Spleen (tissue), 11 donors: ENCODE results near the gene CBX1. TPM values are rescaled to one million over a fixed set of nuclear protein-coding genes. Genes with fewer than 3 reads are reported as not detected.

Source experiments
- DNase-seq: peaks from one replicate; pipeline ENCODE4 v3.0.0-alpha.2; 2020
- H3K27ac ChIP-seq, 8 donors: fragments of 200-600 bp; sonication (generic) in 7 of 8; 1 replicate in 4 of 8; 2 replicates in 4 of 8; pipeline versions ENCODE4 v1.5.0 to v1.8.0; 2016 to 2021; ENCODE audit warnings: inconsistent platforms in 4 of 8, mild to moderate bottlenecking in 4 of 8, moderate library complexity in 1 of 8
- H3K27me3 ChIP-seq, 7 donors: fragments of 200-600 bp; sonication (generic) in 6 of 7; replicated peaks in 1 of 7; 1 replicate in 4 of 7; 2 replicates in 3 of 7; pipeline versions ENCODE4 v1.5.0 to v1.8.0; 2016 to 2021; ENCODE audit warnings: inconsistent platforms in 3 of 7, mild to moderate bottlenecking in 1 of 7
- H3K36me3 ChIP-seq, 6 donors: fragments of 200-600 bp; sonication (generic) in 5 of 6; 1 replicate in 4 of 6; 2 replicates in 2 of 6; pipeline versions ENCODE4 v1.5.0 to v1.8.0; 2016 to 2021; ENCODE audit warnings: inconsistent platforms in 2 of 6
- H3K4me1 ChIP-seq, 6 donors: fragments of 200-600 bp; sonication (generic) in 5 of 6; 1 replicate in 3 of 6; 2 replicates in 3 of 6; pipeline versions ENCODE4 v1.5.0 to v1.8.0; 2016 to 2021; ENCODE audit warnings: inconsistent platforms in 3 of 6
- H3K4me3 ChIP-seq, 8 donors: fragments of 200-600 bp; sonication (generic) in 7 of 8; 1 replicate in 4 of 8; 2 replicates in 4 of 8; pipeline versions ENCODE4 v1.5.0 to v1.8.0; 2016 to 2021; ENCODE audit warnings: inconsistent platforms in 4 of 8, mild to moderate bottlenecking in 4 of 8, moderate library complexity in 2 of 8
- H3K9me3 ChIP-seq, 8 donors: fragments of 200-600 bp; sonication (generic) in 7 of 8; 1 replicate in 4 of 8; 2 replicates in 4 of 8; pipeline versions ENCODE4 v1.5.0 to v1.8.0; 2016 to 2021; ENCODE audit warnings: inconsistent platforms in 4 of 8
- CTCF ChIP-seq, 11 experiments: fragments of 200-600 bp in 7 of 11; fragments of 450-650 bp in 4 of 11; sonication (generic) in 4 of 11; IDR thresholded peaks in 8 of 11; conservative IDR thresholded peaks in 3 of 11; 1 replicate in 7 of 11; 2 replicates in 4 of 11; pipeline versions ENCODE4 v1.4.0 to v1.8.0; 2016 to 2021; ENCODE audit warnings: antibody characterized with exemption in 11 of 11, inconsistent platforms in 4 of 11, mild to moderate bottlenecking in 1 of 11
- POLR2A ChIP-seq, 3 donors: fragments of 450-650 bp; IDR thresholded peaks; one replicate each; pipeline ENCODE4 v1.5.1; 2017; ENCODE audit warnings: antibody characterized with exemption in 3 of 3, mild to moderate bottlenecking in 1 of 3
- POLR2AphosphoS5 ChIP-seq, 3 donors: sonication (generic); formaldehyde crosslinking; IDR thresholded peaks; one replicate each; pipeline ENCODE4 v1.5.1; 2017; ENCODE audit warnings: antibody characterized with exemption in 3 of 3
- WGBS, 5 donors: extraction: QIAGEN DNeasy Blood & Tissue Kit in 3 of 5; methylation state at CpG; one replicate each; pipeline versions ENCODE4 v1.1.5 to v1.1.7; 2013 to 2018; 5-methylcytosine and 5-hydroxymethylcytosine counted together
- intact Hi-C: fragments of 100-400 bp; cut with DNase I; formaldehyde crosslinking; loops from one replicate; pipeline ENCODE4 v1.15.0; 2023; ENCODE audit warnings: low total_unique reads
- polyA plus RNA-seq, 3 donors: library from polyadenylated mRNA; stranded (reverse); fragments of 200-250 nt; gene quantifications; one replicate each; pipeline ENCODE4 v1.2.1, GENCODE V29; 2013
- total RNA-seq, 7 donors: library from RNA; depleted of rRNA in 3 of 7; stranded (reverse); fragments of >200 nt in 3 of 7; fragmentation: NEBNext Ultra II Directional in 4 of 7; extraction: Animal tissue kit (Norgen Biotek cat#: 25700) in 4 of 7; gene quantifications; one replicate each; pipeline versions ENCODE4 v1.1.0 to v1.2.1, GENCODE V29; 2016 to 2021
- donor health status: healthy with polysubstance abuse.
- donor health status: DM: no; HTN: no; CAD: no; lungs with moderate emphysema.
- donor health status: DM: no; HTN: no; CAD: no.
- donor health status: Bipolar disorder and iron deficiency.
- donor health status: healthy.
- donor health status: DM: no; HTN: no; CAD: no.
- donor health status: DM: yes; HTN: yes; CAD: no.

Gene CBX1
- total and polyA plus RNA-seq, 10 donors: 19.6 to 36.2 (median 28.6) TPM

GRCh38 chr17:48047741-48048383, 53.4 kb downstream of the CBX1 start, which contains the start of gene NFE2L1:
Gene NFE2L1 (plus strand): TSS chr17:48048359. CDS start chr17:48051119, 2,760 bp downstream.
- DNase-seq: peak; percentile 99
- TF ChIP-seq CTCF (IDR thresholded peaks at IDR 0.05 in 8 of 11, conservative IDR thresholded peaks at IDR 0.05 in 3 of 11) (peak in 4 of 11 experiments; percentile 10 to 32 (median 22)), POLR2A (IDR thresholded peaks at IDR 0.05) (peak in 1 of 3 donors; percentile 83), POLR2AphosphoS5 (IDR thresholded peaks at IDR 0.05) (peak; percentile 90 to 96 (median 94))
- H3K4me1 ChIP-seq: peaks cover 39 to 67% (median 51%) of the 10 kb centered on the region in 6 donors
- intact Hi-C loops: no loop called here
- H3K27ac ChIP-seq: peak within 1 kb of the TSS; percentile 94 to 98 (median 96)
- peaks cover 0 to 26% (median 18%) of the 10 kb centered on the region in 6 donors for H3K36me3 ChIP-seq
- WGBS, 5 donors: 0 to 1% (median 0%) methylated on average over 28 to 47 of the region's 47 CpGs
- peak within 1 kb of the TSS; percentile 69 to 98 (median 80) for H3K4me3 ChIP-seq
- no peaks in the 10 kb centered on the region for H3K9me3 ChIP-seq
- H3K27me3 ChIP-seq: no peaks in the 10 kb centered on the region

- Histone ChIP-seq H3K27me3 (no peaks in the 10 kb centered on the region), H3K4me1 (peaks cover 33 to 61% (median 44%) of the 10 kb centered on the region in 6 donors), H3K27ac (peak overlapping the region; percentile 94 to 98 (median 96)), H3K36me3 (peaks cover 0 to 20% (median 15%) of the 10 kb centered on the region in 6 donors), H3K9me3 (no peaks in the 10 kb centered on the region), H3K4me3 (peak overlapping the region; percentile 69 to 98 (median 80))
- WGBS, 5 donors: 4 to 7% (median 6%) methylated on average over 26 of the region's 26 CpGs
- DNase-seq: peak; percentile 95
- intact Hi-C loops: no loop called here
- no peak for TF ChIP-seq CTCF (IDR thresholded peaks at IDR 0.05 in 8 of 11, conservative IDR thresholded peaks at IDR 0.05 in 3 of 11)
- TF ChIP-seq POLR2A (IDR thresholded peaks at IDR 0.05): no peak
- no peak for TF ChIP-seq POLR2AphosphoS5 (IDR thresholded peaks at IDR 0.05)
Measured at GRCh38 chr17:48047113-48047740, 54.1 kb downstream of the CBX1 start.

GRCh38 chr17:48046296-48046695, 55.0 kb downstream of the CBX1 start:
- no peaks in the 10 kb centered on the region for H3K9me3 ChIP-seq
- no peak for TF ChIP-seq POLR2AphosphoS5 (IDR thresholded peaks at IDR 0.05)
- no peak for TF ChIP-seq CTCF (IDR thresholded peaks at IDR 0.05 in 8 of 11, conservative IDR thresholded peaks at IDR 0.05 in 3 of 11)
- TF ChIP-seq POLR2A (IDR thresholded peaks at IDR 0.05): no peak
- intact Hi-C loops: no loop called here
- WGBS, 5 donors: 83 to 92% (median 90%) methylated on average over 7 of the region's 7 CpGs
- no peaks in the 10 kb centered on the region for H3K27me3 ChIP-seq
- H3K36me3 ChIP-seq: peaks cover 0 to 10% (median 8%) of the 10 kb centered on the region in 6 donors
- DNase-seq: peak; percentile 35
- H3K4me3 ChIP-seq: peak overlapping the region in 2 of 8 donors; percentile 69 to 98
- no peak overlapping the region for H3K27ac ChIP-seq
- peaks cover 24 to 51% (median 35%) of the 10 kb centered on the region in 6 donors for H3K4me1 ChIP-seq
